GM18517 (cell line): ENCODE measurements around the gene ZSWIM8.

Experiments
- ATAC-seq: cut with Tn5 transposase; IDR thresholded peaks from one replicate; pipeline ENCODE4 v1.9.1; 2021; ENCODE audit warnings: mild to moderate bottlenecking, moderate library complexity; ENCODE audit not compliant: unreplicated experiment

ZSWIM8 gene

DNA sequence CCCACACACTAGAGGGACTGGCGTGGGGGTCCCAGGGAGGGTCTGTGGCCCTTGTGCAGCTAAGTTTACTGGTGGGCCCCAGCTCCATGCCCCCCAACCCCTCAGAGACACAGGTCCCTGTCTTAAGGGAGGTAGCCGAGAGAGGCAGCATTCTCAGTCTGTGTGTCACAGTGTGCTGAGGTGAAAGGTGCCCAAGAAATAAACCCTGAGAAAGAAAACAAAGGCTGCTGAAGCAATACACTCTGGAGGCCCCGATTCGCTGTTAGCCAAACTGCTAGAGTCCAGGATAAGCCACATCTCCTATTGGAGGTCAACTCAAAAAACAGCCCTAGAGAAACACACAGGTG, 54.6 kb downstream of the ZSWIM8 start:
- no peak for ATAC-seq

DNA sequence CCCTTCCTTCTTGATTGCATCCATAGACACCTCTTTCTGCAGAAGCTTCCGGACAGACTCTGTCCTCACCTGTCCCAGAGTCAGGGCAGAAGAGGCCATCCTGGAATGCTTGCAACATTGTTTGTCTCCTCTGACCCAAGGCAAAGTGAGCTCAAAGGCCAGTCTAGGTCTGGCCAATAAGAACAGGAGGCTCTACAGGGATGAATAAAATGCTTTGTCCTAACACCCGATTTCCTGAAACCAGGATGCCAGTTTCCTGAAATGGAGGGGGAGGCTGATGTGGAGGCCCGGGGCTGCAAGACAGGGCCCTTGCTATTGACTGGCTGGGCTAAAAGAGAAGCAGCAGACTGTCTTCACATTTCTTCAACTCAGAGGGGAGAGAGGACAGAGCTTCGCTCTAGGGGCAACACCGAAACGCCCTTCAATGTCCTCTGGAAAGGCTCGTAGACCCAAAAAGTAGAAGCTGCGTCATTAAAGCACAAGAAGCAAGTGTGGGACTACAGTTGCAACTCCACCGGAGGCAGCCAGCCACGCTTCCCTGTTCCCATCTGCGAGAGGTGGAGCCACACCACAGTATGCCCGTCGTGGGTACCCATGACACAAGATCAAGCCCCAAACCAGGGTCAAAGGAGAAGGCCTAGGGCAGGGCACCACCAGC, 55.1 kb downstream of the ZSWIM8 start:
- ATAC-seq = no peak

DNA sequence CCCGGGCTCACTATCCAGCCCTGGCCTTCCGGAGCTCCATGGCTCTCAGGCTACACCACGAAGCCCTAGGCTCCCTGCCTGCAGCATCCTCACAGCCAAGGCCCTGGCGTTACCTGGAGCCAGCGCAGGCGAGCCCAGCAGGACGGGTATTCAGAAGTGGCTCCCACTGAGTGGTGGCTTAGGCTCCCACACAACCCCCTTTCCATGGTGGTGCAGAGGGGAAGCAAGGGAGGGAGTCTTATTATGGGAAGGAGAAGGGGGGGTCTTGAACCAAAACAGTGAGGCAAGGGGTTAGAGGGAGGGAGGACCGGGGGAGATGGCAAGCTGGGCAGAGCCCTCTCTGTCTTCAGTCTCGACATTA, 55.6 kb downstream of the ZSWIM8 start:
- ATAC-seq = no peak

DNA sequence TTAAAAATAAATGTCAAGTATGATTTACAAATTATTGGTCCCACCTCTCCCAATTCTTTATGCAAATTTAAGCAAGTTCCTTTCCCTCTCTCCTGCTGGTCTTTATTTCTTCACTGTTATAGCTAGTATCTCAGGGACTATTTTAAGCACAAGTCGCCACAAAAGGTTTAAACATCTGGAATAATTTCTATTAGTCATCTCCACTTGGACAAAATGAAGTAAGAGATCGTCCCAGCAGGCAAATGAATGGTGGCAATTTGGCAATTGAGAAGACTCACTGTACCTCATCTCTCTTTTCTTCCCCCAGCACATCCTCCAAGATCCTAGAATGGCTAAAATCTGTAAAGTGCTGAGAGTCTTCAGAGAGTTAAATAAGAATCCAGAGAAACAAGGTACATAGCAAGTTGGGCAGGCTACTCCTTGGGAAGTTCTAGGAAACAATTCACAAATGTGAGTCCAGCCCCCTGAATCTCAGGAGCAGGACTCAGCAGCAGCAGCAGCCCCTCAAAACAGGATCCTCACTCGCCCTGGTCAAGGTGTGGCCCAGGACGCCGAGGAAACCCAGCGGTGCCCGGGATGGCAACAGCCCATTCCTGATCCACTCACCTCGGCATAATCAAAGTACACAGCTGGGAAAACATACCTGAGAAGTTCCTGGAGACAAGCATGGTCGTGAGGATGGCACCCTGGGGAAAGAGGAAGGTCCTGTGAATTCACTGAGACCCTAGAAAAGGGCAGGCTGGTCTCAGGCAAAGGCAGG, 56.3 kb downstream of the ZSWIM8 start:
- ATAC-seq = no peak

DNA sequence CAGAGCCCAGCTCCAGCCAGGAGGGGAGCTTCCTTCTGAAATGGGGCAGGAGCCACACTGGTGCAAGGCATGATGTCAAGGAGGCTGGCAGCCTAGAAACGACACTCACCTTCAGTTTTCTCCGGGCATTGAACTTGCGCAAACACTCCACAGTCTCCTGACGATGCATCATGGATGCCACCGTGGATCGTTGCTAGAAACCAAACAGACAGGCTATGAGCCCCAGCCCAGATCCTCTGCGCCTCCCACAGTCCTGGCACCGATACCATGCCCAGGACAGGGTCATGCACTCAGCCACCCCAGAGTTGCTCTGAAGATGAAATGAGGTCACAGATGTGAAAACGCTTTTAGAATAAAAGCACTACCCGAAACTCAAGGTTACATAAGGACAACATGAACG, 56.9 kb downstream of the ZSWIM8 start:
- no peak for ATAC-seq

DNA sequence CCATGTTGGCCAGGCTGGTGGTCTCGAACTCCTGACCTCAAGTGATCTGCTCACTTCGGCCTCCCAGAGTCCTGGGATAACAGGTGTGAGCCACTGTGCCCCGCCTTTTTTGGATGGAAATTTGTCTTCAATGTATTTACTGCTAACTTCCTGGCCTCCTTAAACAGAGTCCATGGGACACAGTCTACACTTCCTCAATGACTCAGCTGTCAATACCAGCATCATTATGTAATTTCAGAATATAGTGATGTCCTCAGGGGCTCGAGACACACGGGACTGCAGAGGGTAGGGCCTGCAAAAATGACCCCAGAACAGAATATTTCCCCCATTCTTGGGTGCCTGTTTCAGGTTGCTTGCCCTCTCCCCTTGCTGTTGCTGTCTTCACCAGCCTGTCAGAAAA, 57.9 kb downstream of the ZSWIM8 start:
- ATAC-seq = no peak

DNA sequence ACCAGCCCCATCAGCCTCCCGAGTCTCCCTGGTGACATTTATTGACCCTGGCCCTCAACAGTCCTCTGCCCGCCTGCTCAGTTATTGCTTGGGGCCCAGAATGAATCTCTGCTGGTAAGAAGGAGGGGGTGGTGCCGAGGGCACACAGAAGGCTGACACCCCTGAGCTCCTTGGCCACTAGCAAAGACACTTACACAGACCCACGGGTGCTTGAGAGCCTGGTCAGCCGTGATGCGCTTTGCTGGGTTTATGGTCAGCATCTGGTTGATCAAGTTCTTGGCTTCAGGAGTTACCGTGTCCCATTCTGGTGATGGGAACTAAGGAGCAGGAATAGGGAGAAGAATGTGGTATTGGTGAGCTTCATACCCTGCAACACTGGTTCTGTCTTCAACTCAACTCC, 61.6 kb downstream of the ZSWIM8 start:
- no peak for ATAC-seq

DNA sequence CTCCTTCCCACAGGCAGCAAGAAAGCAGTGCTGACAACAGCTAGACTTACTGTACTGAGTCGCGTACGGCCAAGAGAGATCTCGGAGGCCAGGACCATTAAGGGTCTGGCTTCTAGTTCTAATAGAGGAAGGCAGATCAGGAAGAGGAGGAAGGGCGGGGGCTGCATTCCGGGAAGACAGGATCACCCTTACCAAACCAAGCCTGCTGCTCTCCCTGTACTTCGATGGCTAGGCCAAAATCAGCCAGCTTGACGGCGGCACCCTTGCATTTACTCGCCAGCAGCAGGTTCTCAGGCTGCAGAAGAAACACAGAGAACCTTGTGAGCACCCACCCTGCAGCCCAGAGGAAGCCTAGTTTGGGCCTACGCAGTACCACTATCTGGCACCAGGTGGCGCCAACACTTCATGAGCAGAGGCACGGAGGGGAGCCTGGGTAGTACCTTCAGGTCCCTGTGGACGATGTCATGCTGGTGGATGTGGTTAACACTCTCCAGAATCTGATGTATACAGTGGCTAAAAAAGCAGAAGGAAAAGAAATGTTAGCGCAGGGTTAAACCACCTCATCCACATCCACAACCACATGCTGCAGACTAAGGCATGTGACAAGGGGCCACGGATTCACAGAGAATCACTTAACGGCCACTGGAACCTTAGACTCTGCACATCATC, 63.5 kb downstream of the ZSWIM8 start:
- peak; percentile 84 for ATAC-seq

DNA sequence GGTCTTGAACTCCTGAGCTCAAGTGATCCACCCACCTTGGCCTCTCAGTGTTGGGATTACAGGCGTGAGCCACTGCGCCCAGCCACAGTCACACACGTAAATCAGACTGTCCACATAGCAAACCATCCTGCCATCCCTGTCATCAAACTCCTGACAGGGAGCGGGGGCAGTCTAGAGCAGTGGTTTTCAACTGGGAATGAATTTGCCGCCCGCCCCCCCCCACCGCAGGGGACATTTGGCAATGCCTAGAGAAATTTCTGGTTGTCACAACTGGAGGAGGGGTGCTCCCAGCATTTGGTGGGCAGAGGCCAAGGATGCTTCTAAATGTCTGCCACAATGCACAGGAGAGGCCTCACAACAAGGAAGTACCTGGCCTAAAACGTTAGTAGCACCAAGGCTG, 64.8 kb downstream of the ZSWIM8 start:
- ATAC-seq = no peak

DNA sequence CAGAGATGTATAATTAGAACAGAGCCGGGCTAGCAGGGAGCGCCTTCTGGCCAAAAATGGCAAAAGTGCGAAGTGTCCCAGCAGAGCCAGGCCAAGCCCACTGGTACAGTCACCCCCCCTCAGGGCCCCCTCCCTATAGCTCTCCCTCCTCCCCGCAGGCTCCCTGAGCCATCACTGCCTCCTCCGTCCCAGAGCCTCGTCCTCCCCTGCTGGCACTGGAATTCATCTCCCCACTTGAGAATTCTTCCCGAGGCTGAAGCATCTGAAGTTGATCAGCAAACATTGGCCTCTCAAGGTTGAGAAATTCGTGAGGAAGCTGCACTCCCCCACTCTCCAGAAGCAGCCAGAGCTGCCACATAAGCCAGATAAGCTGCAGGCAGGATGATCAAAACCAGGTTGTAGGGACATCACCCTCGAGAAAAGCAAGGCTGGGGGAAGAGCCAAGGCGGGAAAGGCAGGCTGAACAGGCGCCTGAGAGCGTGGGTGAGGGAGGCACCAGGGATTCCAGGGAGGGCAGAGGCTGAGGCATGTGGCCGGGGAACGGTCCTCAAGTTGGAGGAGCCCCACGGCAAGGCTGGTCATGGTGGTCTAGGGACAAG, 65.6 kb downstream of the ZSWIM8 start:
- ATAC-seq = no peak
